Testis (tissue), 2 donors: ENCODE measurements around the gene TPM2.

Experiments used
- POLR2A ChIP-seq: fragments of 450-650 bp; IDR thresholded peaks from one replicate; pipeline ENCODE4 v1.6.1; 2017; ENCODE audit warnings: antibody characterized with exemption, mild to moderate bottlenecking, moderate library complexity
- TF ChIP-seq, protein P1 (sequence below), 3 experiments: fragments of 450-650 bp in 2 of 3; fragments of 200-600 bp in 1 of 3; sonication (generic) in 1 of 3; IDR thresholded peaks; one replicate each; pipeline ENCODE4 v1.5.1; 2016 to 2019; ENCODE audit warnings: antibody characterized with exemption in 3 of 3, mild to moderate bottlenecking in 2 of 3, moderate library complexity in 1 of 3

DNA sequence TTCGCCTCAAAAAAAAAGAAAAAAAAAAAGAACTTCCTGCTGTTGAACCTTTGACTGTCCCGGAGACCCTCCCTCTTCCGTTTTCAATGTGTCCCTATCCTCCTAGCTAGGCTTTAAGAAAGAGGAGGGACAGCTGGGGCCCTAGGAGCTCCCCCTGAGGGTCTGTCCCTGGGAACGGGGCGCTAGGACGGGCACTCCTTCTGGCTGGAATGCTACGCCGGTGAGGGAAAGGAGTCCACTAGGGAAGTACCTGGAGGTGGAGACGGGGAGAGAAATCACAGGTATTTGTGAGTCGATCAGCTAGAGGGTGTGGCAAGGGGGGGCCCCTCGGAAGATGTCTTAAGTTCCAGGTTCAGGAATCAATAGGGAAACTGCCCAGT lies 43.6 kb downstream of the TPM2 start:
- TF ChIP-seq, protein P1, sequence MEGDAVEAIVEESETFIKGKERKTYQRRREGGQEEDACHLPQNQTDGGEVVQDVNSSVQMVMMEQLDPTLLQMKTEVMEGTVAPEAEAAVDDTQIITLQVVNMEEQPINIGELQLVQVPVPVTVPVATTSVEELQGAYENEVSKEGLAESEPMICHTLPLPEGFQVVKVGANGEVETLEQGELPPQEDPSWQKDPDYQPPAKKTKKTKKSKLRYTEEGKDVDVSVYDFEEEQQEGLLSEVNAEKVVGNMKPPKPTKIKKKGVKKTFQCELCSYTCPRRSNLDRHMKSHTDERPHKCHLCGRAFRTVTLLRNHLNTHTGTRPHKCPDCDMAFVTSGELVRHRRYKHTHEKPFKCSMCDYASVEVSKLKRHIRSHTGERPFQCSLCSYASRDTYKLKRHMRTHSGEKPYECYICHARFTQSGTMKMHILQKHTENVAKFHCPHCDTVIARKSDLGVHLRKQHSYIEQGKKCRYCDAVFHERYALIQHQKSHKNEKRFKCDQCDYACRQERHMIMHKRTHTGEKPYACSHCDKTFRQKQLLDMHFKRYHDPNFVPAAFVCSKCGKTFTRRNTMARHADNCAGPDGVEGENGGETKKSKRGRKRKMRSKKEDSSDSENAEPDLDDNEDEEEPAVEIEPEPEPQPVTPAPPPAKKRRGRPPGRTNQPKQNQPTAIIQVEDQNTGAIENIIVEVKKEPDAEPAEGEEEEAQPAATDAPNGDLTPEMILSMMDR (IDR thresholded peaks at IDR 0.05): no peak
- no peak for TF ChIP-seq POLR2A
